SK-N-SH (cell line): ENCODE measurements around the gene NCF2. TPM values are rescaled to one million over a fixed set of nuclear protein-coding genes. Genes with fewer than 3 reads are reported as not detected.

Experiments
- CTCF ChIA-PET: fragments of 300-600, 350-600 bp; formaldehyde crosslinking; extraction: SDS; loops from one replicate; lab custom pipeline; 2021; lab: Yijun Ruan, JAX
- POLR2A ChIA-PET: fragments of 350-600 bp; sonication (Branson Sonifier 250); formaldehyde crosslinking; extraction: SDS; loops from one replicate; lab custom pipeline; 2020; ENCODE audit warnings: antibody characterized with exemption, inconsistent platforms; lab: Yijun Ruan, JAX
- DNase-seq: peaks from one replicate; pipeline ENCODE4 v3.0.0; 2012
- H2AFZ ChIP-seq: fragments of 200-600 bp; sonication (generic); 2 replicates; pipeline ENCODE4 v1.8.1; 2016; ENCODE audit warnings: antibody characterized with exemption, mild to moderate bottlenecking, low read depth
- H3F3A ChIP-seq: fragments of 200-600 bp; sonication (generic); replicated peaks from 2 replicates; pipeline ENCODE3; 2016; ENCODE audit warnings: antibody characterized with exemption, mild to moderate bottlenecking; ENCODE audit not compliant: insufficient read depth
- H3K27ac ChIP-seq, 2 experiments: fragments of 200-500 bp in 1 of 2; fragments of 200-600 bp in 1 of 2; sonication (Bioruptor generic) in 1 of 2; sonication (generic), shearing (Covaris generic) in 1 of 2; 2 replicates each; pipeline versions ENCODE4 v1.5.1 to v1.6.1; 2014 to 2016; ENCODE audit warnings: low read depth in 2 of 2, inconsistent platforms in 1 of 2, low read length in 1 of 2, mild to moderate bottlenecking in 1 of 2, mixed read lengths in 1 of 2
- H3K27me3 ChIP-seq: fragments of 200-600 bp; sonication (generic), shearing (Covaris generic); 2 replicates; pipeline ENCODE4 v1.6.1; 2016; ENCODE audit warnings: mixed run types; ENCODE audit not compliant: insufficient read depth
- H3K36me3 ChIP-seq, 2 experiments: fragments of 200-500 bp in 1 of 2; fragments of 200-600 bp in 1 of 2; sonication (Bioruptor generic) in 1 of 2; sonication (generic) in 1 of 2; replicated peaks in 1 of 2; 2 replicates each; pipeline versions ENCODE3 to v1.5.1; 2014 to 2016; ENCODE audit warnings: low read length in 1 of 2, mild to moderate bottlenecking in 1 of 2; ENCODE audit not compliant: insufficient read depth in 2 of 2, control insufficient read depth in 1 of 2
- H3K4me1 ChIP-seq, 2 experiments: fragments of 200-500 bp in 1 of 2; fragments of 200-600 bp in 1 of 2; sonication (Bioruptor generic) in 1 of 2; sonication (generic), shearing (Covaris generic) in 1 of 2; 2 replicates each; pipeline versions ENCODE4 v1.5.1 to v1.6.1; 2014 to 2016; ENCODE audit warnings: low read depth in 1 of 2, low read length in 1 of 2, mixed run types in 1 of 2; ENCODE audit not compliant: insufficient read depth in 2 of 2, control insufficient read depth in 1 of 2
- H3K4me2 ChIP-seq: fragments of 200-600 bp; sonication (generic), shearing (Covaris generic); 2 replicates; pipeline ENCODE4 v1.6.1; 2017; ENCODE audit warnings: mixed run types
- H3K4me3 ChIP-seq, 2 experiments: fragments of 200-500 bp in 1 of 2; fragments of 200-600 bp in 1 of 2; sonication (Bioruptor generic) in 1 of 2; sonication (generic), shearing (Covaris generic) in 1 of 2; 2 replicates each; pipeline versions ENCODE4 v1.5.1 to v1.8.1; 2014 to 2016; ENCODE audit warnings: low read depth in 2 of 2, inconsistent platforms in 1 of 2, low read length in 1 of 2, mild to moderate bottlenecking in 1 of 2, mixed read lengths in 1 of 2, moderate library complexity in 1 of 2
- H3K79me2 ChIP-seq: fragments of 200-600 bp; sonication (generic); 2 replicates; pipeline ENCODE4 v1.8.1; 2017; ENCODE audit warnings: mild to moderate bottlenecking; ENCODE audit not compliant: insufficient read depth
- H3K9ac ChIP-seq: fragments of 200-600 bp; sonication (generic); 2 replicates; pipeline ENCODE4 v1.6.1; 2017; ENCODE audit warnings: mixed run types
- H3K9me2 ChIP-seq: fragments of 200-600 bp; sonication (generic); 2 replicates; pipeline ENCODE4 v1.6.1; 2017; ENCODE audit warnings: mixed run types
- H3K9me3 ChIP-seq: fragments of 200-600 bp; sonication (generic); 2 replicates; pipeline ENCODE4 v1.6.1; 2017; ENCODE audit warnings: mixed run types, mild to moderate bottlenecking, moderate library complexity
- H4K20me1 ChIP-seq: fragments of 200-600 bp; sonication (generic); 2 replicates; pipeline ENCODE4 v1.6.1; 2017; ENCODE audit warnings: mild to moderate bottlenecking, mixed run types; ENCODE audit not compliant: insufficient read depth
- ELF1 ChIP-seq: IDR thresholded peaks from 2 replicates; pipeline ENCODE4 v1.4.0; 2012
- EP300 ChIP-seq, 2 experiments: IDR thresholded peaks; 2 replicates each; pipeline versions ENCODE4 v1.4.0 to v1.6.1; 2012; ENCODE audit warnings: borderline replicate concordance in 1 of 2, low read depth in 1 of 2, low read length in 1 of 2
- FOSL2 ChIP-seq: IDR thresholded peaks from 2 replicates; pipeline ENCODE4 v1.4.0; 2012; ENCODE audit warnings: low read depth, mild to moderate bottlenecking, moderate library complexity, borderline replicate concordance
- FOXJ3 ChIP-seq: sonication (generic); formaldehyde crosslinking; IDR thresholded peaks from 2 replicates; pipeline ENCODE4 v1.5.1; 2020; ENCODE audit warnings: mild to moderate bottlenecking, missing genetic modification reagents
- FOXM1 ChIP-seq: IDR thresholded peaks from 2 replicates; pipeline ENCODE4 v1.4.0; 2012; ENCODE audit warnings: low read depth, mild to moderate bottlenecking
- JUND ChIP-seq: IDR thresholded peaks from 2 replicates; pipeline ENCODE4 v1.4.0; 2012
- NFIC ChIP-seq: IDR thresholded peaks from 2 replicates; pipeline ENCODE4 v1.4.0; 2012; ENCODE audit warnings: borderline replicate concordance
- SMC3 ChIP-seq: IDR thresholded peaks from 2 replicates; pipeline ENCODE4 v1.6.1; 2012; ENCODE audit warnings: low read depth, low read length, improper control_type of control experiment
- TCF12 ChIP-seq: IDR thresholded peaks from 2 replicates; pipeline ENCODE4 v1.4.0; 2012
- WGBS: methylation state at CpG from one replicate; pipeline ENCODE4 v1.1.6; 2017; ENCODE audit warnings: low lambda C conversion rate; 5-methylcytosine and 5-hydroxymethylcytosine counted together
- polyA plus RNA-seq, 3 experiments: library from polyadenylated mRNA; depleted of rRNA; stranded (reverse); fragments of >200 nt; gene quantifications; 2 replicates each; pipeline ENCODE4 v1.2.3, GENCODE V29; 2012
- TF ChIP-seq, protein P1 (sequence below): IDR thresholded peaks from 2 replicates; pipeline ENCODE4 v1.4.0; 2012; ENCODE audit warnings: low read depth, borderline replicate concordance
- TF ChIP-seq, protein P2 (sequence below): IDR thresholded peaks from 2 replicates; pipeline ENCODE4 v1.4.0; 2012; ENCODE audit warnings: low read depth
- TF ChIP-seq, protein P3 (sequence below): IDR thresholded peaks from 2 replicates; pipeline ENCODE4; 2012

NCF2 gene
- polyA plus RNA-seq, 1 of the 3 experiments (the other 2 are of a cell fraction) = 2.0 TPM

DNA sequence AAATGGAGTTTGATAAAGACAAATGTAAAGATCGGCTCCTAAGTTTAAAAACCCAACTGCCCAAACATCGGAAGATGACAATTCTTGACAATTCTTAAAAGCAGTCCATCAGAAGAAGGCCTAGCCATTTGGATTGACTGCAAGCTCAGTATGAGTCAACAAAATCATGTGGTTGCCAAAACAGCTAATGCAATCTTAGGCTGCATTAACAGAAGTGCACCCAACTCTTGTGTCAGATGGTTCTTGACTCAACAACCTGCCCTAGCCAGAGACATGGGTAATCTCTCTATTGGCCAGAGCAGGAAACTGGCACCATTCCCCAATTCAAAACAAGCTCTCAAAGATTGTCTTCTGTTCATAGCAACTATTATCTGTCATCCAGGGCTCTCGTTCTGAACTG is 9.9 kb upstream of the NCF2 start:
- peaks cover 9 to 13% of the 10 kb centered on the region in 2 experiments; a peak in 1 of 4 replicates for H3K4me1 ChIP-seq
- DNase-seq = no peak
- CTCF ChIA-PET = interaction anchor here (1.3 to 4.2 kb wide), 2 partner anchors 9 to 23 kb away, joined by 3 to 19 read pairs; no protein-coding TSS in a partner anchor

DNA sequence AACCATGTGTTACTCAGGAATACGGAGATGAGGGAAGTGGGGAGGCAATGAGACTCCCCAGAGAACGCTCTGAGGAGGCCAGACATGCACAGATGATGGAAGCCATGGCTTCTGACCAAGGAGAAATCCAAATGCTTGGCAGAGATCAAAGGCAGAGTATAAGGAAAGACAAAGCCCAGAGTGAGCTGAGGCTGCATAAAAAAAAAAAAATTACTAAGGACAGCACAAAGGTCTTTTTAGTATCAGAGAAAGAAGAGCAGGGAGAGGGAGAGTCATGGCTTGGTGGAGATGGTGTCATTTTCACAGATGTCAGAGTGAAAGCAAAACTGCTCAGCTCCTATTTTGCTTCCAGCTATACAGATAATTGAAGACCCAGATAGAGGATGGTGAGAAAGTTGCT is 8.1 kb upstream of the NCF2 start:
- peak overlapping the region; percentile 45 for H2AFZ ChIP-seq
- CTCF ChIA-PET = interaction anchor here (1.1 to 4.2 kb wide), 2 partner anchors 11 to 57 kb away, joined by 3 to 19 read pairs; no protein-coding TSS in a partner anchor

More for the DNA sequence above, 9.9 kb upstream of the NCF2 start:
- WGBS = 71% methylated on average over 3 of the region's 3 CpGs
- H3K4me3 ChIP-seq = no peak overlapping the region
- H3K9me3 ChIP-seq = no peaks in the 10 kb centered on the region
- no peaks in the 10 kb centered on the region for H4K20me1 ChIP-seq
- no peaks in the 10 kb centered on the region for H3K79me2 ChIP-seq
- H3K27ac ChIP-seq = peak overlapping the region in 1 of 2 experiments; percentile 84; a peak in 2 of 4 replicates
- H3K9ac ChIP-seq = no peak overlapping the region
- no peaks in the 10 kb centered on the region for H3K36me3 ChIP-seq
- POLR2A ChIA-PET = no interaction called here
- no peaks in the 10 kb centered on the region for H3K9me2 ChIP-seq
- TF ChIP-seq NFIC (peak; percentile 51; the same call in 1 of the 2 replicates), FOSL2 (peak; percentile 43; the same call in 1 of the 2 replicates), FOXJ3 (CRISPR knock-in tag) (no peak), ELF1 (no peak), SMC3 (no peak), TCF12 (peak; percentile 35; the same call in 1 of the 2 replicates), FOXM1 (0 out of 2 replicates have a peak, but pooled peaks have one; percentile 15), EP300 (IDR thresholded peaks at IDR 0.05; ENCODE audit: borderline replicate concordance in 1 of 2, low read depth in 1 of 2, low read length in 1 of 2) (no peak), JUND (0 out of 2 replicates have a peak, but pooled peaks have one; percentile 22)
- TF ChIP-seq, protein P1, sequence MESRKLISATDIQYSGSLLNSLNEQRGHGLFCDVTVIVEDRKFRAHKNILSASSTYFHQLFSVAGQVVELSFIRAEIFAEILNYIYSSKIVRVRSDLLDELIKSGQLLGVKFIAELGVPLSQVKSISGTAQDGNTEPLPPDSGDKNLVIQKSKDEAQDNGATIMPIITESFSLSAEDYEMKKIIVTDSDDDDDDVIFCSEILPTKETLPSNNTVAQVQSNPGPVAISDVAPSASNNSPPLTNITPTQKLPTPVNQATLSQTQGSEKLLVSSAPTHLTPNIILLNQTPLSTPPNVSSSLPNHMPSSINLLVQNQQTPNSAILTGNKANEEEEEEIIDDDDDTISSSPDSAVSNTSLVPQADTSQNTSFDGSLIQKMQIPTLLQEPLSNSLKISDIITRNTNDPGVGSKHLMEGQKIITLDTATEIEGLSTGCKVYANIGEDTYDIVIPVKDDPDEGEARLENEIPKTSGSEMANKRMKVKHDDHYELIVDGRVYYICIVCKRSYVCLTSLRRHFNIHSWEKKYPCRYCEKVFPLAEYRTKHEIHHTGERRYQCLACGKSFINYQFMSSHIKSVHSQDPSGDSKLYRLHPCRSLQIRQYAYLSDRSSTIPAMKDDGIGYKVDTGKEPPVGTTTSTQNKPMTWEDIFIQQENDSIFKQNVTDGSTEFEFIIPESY = no peak
- TF ChIP-seq, protein P2, sequence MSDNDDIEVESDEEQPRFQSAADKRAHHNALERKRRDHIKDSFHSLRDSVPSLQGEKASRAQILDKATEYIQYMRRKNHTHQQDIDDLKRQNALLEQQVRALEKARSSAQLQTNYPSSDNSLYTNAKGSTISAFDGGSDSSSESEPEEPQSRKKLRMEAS = 0 out of 2 replicates have a peak, but pooled peaks have one; percentile 51
- TF ChIP-seq, protein P3, sequence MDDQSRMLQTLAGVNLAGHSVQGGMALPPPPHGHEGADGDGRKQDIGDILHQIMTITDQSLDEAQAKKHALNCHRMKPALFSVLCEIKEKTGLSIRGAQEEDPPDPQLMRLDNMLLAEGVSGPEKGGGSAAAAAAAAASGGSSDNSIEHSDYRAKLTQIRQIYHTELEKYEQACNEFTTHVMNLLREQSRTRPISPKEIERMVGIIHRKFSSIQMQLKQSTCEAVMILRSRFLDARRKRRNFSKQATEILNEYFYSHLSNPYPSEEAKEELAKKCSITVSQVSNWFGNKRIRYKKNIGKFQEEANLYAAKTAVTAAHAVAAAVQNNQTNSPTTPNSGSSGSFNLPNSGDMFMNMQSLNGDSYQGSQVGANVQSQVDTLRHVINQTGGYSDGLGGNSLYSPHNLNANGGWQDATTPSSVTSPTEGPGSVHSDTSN = peak; percentile 53
- peak overlapping the region; percentile 33; the same call in 1 of the 2 replicates for H2AFZ ChIP-seq
- H3K4me2 ChIP-seq = no peak overlapping the region
- H3K27me3 ChIP-seq = no peaks in the 10 kb centered on the region
- peaks cover 20% of the 10 kb centered on the region for H3F3A ChIP-seq

More for the DNA sequence above, 8.1 kb upstream of the NCF2 start:
- H3K27ac ChIP-seq = peak overlapping the region; percentile 25 to 31; a peak in 2 of 4 replicates
- peaks cover 3 to 6% of the 10 kb centered on the region in 2 experiments; a peak in 1 of 4 replicates for H3K4me1 ChIP-seq
- no peaks in the 10 kb centered on the region for H3K27me3 ChIP-seq
- no peaks in the 10 kb centered on the region for H3K9me3 ChIP-seq
- no peak overlapping the region for H3K4me2 ChIP-seq
- peak; percentile 6; the same call in 1 of the 2 replicates for TF ChIP-seq TCF12
- no peak for TF ChIP-seq NFIC
- WGBS = 60% methylated on average over 2 of the region's 2 CpGs
- H3K9me2 ChIP-seq = no peaks in the 10 kb centered on the region
- POLR2A ChIA-PET = no interaction called here
- no peaks in the 10 kb centered on the region for H3K36me3 ChIP-seq
- no peaks in the 10 kb centered on the region for H4K20me1 ChIP-seq
- DNase-seq = no peak
- peaks cover 9% of the 10 kb centered on the region for H3F3A ChIP-seq
- H3K79me2 ChIP-seq = no peaks in the 10 kb centered on the region
- no peak overlapping the region for H3K4me3 ChIP-seq
- no peak overlapping the region for H3K9ac ChIP-seq
